ENCODE data around the gene CFAP46.
"Not testable (repeated sequence)": the region's sequence is repeated elsewhere in the genome, so short reads cannot be mapped to it uniquely, and the experiment has no call there.

CFAP46 gene

DNA sequence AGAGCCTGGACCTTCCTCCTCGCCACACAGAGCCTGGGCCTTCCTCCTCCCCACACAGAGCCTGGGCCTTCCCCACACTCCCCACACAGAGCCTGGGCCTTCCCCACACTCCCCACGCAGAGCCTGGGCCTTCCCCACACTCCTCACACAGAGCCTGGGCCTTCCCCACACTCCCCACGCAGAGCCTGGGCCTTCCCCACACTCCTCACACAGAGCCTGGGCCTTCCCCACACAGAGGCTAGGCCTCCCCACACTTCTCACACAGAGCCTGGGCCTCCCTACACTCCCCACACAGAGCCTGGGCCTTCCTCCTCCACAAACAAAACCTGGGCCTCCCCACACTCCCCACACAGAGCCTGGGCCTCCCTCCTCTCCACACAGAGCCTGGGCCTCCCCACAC, 11.7 kb downstream of the CFAP46 start:
- not testable (repeated sequence) for H2BK15ac ChIP-seq (ENCODE audit: low read depth, poor library complexity, severe bottlenecking); H4K91ac ChIP-seq (ENCODE audit: low read length); H3K18ac ChIP-seq (ENCODE audit: low read depth in 1 of 2, low read length in 2 of 2); H3K14ac ChIP-seq (ENCODE audit: low read length in 2 of 2); H2BK120ac ChIP-seq (ENCODE audit: low read depth, low read length); H2AK5ac ChIP-seq (ENCODE audit: low read length, severe bottlenecking); DNase-seq; H3K36me3 ChIP-seq (ENCODE audit: control insufficient read depth in 1 of 2, insufficient read depth in 2 of 2, low read depth in 1 of 2, low read length in 2 of 2); H4K8ac ChIP-seq (ENCODE audit: low read length); H3K4me2 ChIP-seq (ENCODE audit: low read length, poor library complexity, severe bottlenecking); H3K4me1 ChIP-seq (ENCODE audit: control insufficient read depth, insufficient read depth, low read depth, low read length); H3K27ac ChIP-seq (ENCODE audit: low read length, poor library complexity, severe bottlenecking); H2BK12ac ChIP-seq (ENCODE audit: low read length in 2 of 2); H3K23ac ChIP-seq (ENCODE audit: low read length in 2 of 2); H3K79me1 ChIP-seq (replicated peaks; ENCODE audit: low read length, poor library complexity, severe bottlenecking); H3K9ac ChIP-seq (ENCODE audit: low read length); H3K4me3 ChIP-seq (ENCODE audit: insufficient read depth in 1 of 2, low read depth in 1 of 2, low read length in 2 of 2); H3K4ac ChIP-seq (ENCODE audit: low read depth in 1 of 2, low read length in 2 of 2); H2BK5ac ChIP-seq (ENCODE audit: low read depth, low read length, poor library complexity, severe bottlenecking); H3K9me3 ChIP-seq (ENCODE audit: control insufficient read depth, low read length); H2AFZ ChIP-seq (ENCODE audit: low read depth, low read length)
- peaks cover 0 to 16% of the 10 kb centered on the region in 2 experiments for H3K27me3 ChIP-seq (ENCODE audit: control insufficient read depth in 1 of 2, insufficient read depth in 1 of 2, low read length in 2 of 2)
- 67% methylated on average over 1 of the region's 3 CpGs for WGBS

DNA sequence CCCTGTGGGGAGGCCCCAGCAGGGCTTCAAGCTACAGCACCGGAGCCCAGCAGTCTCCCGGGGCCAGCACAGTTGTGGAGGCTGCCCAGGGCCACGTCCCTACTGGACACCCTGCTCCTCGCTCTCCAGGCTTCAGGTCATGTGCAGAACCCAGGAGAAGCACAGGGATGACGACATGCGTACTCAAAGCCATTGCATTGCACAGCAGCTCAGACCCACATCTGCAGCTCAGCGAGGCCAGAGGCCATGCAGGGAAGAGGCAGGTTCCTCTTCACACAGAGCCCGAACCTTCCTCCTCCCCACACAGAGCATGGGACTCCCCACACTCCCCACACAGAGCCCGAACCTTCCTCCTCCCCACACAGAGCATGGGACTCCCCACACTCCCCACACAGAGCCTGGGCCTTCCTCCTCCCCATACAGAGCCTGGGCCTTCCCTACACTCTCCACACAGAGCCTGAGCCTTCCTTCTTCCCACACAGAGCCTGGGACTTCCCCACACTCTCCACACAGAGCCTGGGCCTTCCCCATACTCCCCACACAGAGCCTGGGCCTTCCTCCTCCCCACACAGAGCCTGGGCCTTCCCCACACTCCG, 12.3 kb downstream of the CFAP46 start:
- DNase-seq = no peak
- Histone ChIP-seq H2BK12ac (ENCODE audit: low read length in 2 of 2) (no peak overlapping the region), H3K36me3 (ENCODE audit: control insufficient read depth in 1 of 2, insufficient read depth in 2 of 2, low read depth in 1 of 2, low read length in 2 of 2) (peaks cover 0 to 3% of the 10 kb centered on the region in 2 experiments), H3K4ac (ENCODE audit: low read depth in 1 of 2, low read length in 2 of 2) (no peak overlapping the region), H2BK120ac (ENCODE audit: low read depth, low read length) (no peak overlapping the region), H3K79me1 (replicated peaks; ENCODE audit: low read length, poor library complexity, severe bottlenecking) (no peaks in the 10 kb centered on the region), H3K27ac (ENCODE audit: low read length, poor library complexity, severe bottlenecking) (no peak overlapping the region), H3K27me3 (ENCODE audit: control insufficient read depth in 1 of 2, insufficient read depth in 1 of 2, low read length in 2 of 2) (peaks cover 0 to 20% of the 10 kb centered on the region in 2 experiments), H3K4me3 (ENCODE audit: insufficient read depth in 1 of 2, low read depth in 1 of 2, low read length in 2 of 2) (no peak overlapping the region), H4K8ac (ENCODE audit: low read length) (no peak overlapping the region), H4K91ac (ENCODE audit: low read length) (no peak overlapping the region), H2BK15ac (ENCODE audit: low read depth, poor library complexity, severe bottlenecking) (no peak overlapping the region), H3K9ac (ENCODE audit: low read length) (no peak overlapping the region), H2AFZ (ENCODE audit: low read depth, low read length) (no peak overlapping the region), H3K4me1 (ENCODE audit: control insufficient read depth, insufficient read depth, low read depth, low read length) (no peaks in the 10 kb centered on the region), H2BK5ac (ENCODE audit: low read depth, low read length, poor library complexity, severe bottlenecking) (no peak overlapping the region), H3K23ac (ENCODE audit: low read length in 2 of 2) (no peak overlapping the region), H2AK5ac (ENCODE audit: low read length, severe bottlenecking) (no peak overlapping the region), H3K18ac (ENCODE audit: low read depth in 1 of 2, low read length in 2 of 2) (no peak overlapping the region), H3K9me3 (ENCODE audit: control insufficient read depth, low read length) (no peaks in the 10 kb centered on the region), H3K14ac (ENCODE audit: low read length in 2 of 2) (no peak overlapping the region), H3K4me2 (ENCODE audit: low read length, poor library complexity, severe bottlenecking) (no peak overlapping the region)
- WGBS = 84% methylated on average over 9 of the region's 10 CpGs

DNA sequence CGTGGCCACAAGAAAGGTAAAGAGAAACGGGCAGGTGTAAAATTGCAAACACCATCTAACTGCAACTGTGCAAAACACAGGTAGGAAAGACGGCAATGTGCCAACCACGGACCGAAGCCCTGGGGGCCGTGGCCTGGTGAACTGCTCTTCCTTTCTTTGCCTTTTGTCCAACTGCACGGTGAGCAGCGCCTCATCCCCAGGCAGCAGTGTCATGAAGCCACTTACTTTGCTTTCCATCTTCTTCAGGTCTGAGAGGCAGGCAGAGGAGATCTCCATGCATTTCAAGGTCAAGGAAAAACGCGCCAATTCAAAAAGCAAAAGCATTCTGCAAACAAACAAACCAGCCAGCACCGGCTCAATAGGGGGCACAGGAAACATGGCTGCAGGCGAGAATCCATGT, 12.9 kb downstream of the CFAP46 start:
- Histone ChIP-seq H2BK15ac (ENCODE audit: low read depth, poor library complexity, severe bottlenecking) (no peak overlapping the region), H3K9ac (ENCODE audit: low read length) (no peak overlapping the region), H3K36me3 (ENCODE audit: control insufficient read depth in 1 of 2, insufficient read depth in 2 of 2, low read depth in 1 of 2, low read length in 2 of 2) (peaks cover 0 to 3% of the 10 kb centered on the region in 2 experiments), H2BK12ac (ENCODE audit: low read length in 2 of 2) (no peak overlapping the region), H3K27ac (ENCODE audit: low read length, poor library complexity, severe bottlenecking) (no peak overlapping the region), H3K18ac (ENCODE audit: low read depth in 1 of 2, low read length in 2 of 2) (no peak overlapping the region), H2AFZ (ENCODE audit: low read depth, low read length) (no peak overlapping the region), H4K8ac (ENCODE audit: low read length) (no peak overlapping the region), H3K14ac (ENCODE audit: low read length in 2 of 2) (no peak overlapping the region), H2AK5ac (ENCODE audit: low read length, severe bottlenecking) (no peak overlapping the region), H3K27me3 (ENCODE audit: control insufficient read depth in 1 of 2, insufficient read depth in 1 of 2, low read length in 2 of 2) (peaks cover 0 to 23% of the 10 kb centered on the region in 2 experiments), H2BK5ac (ENCODE audit: low read depth, low read length, poor library complexity, severe bottlenecking) (no peak overlapping the region), H3K4me2 (ENCODE audit: low read length, poor library complexity, severe bottlenecking) (no peak overlapping the region), H3K4ac (ENCODE audit: low read depth in 1 of 2, low read length in 2 of 2) (no peak overlapping the region), H4K91ac (ENCODE audit: low read length) (no peak overlapping the region), H3K9me3 (ENCODE audit: control insufficient read depth, low read length) (no peaks in the 10 kb centered on the region), H3K4me3 (ENCODE audit: insufficient read depth in 1 of 2, low read depth in 1 of 2, low read length in 2 of 2) (no peak overlapping the region), H2BK120ac (ENCODE audit: low read depth, low read length) (no peak overlapping the region), H3K79me1 (replicated peaks; ENCODE audit: low read length, poor library complexity, severe bottlenecking) (no peaks in the 10 kb centered on the region), H3K23ac (ENCODE audit: low read length in 2 of 2) (no peak overlapping the region), H3K4me1 (ENCODE audit: control insufficient read depth, insufficient read depth, low read depth, low read length) (no peaks in the 10 kb centered on the region)
- DNase-seq = no peak
- WGBS = 90% methylated on average over 12 of the region's 12 CpGs

DNA sequence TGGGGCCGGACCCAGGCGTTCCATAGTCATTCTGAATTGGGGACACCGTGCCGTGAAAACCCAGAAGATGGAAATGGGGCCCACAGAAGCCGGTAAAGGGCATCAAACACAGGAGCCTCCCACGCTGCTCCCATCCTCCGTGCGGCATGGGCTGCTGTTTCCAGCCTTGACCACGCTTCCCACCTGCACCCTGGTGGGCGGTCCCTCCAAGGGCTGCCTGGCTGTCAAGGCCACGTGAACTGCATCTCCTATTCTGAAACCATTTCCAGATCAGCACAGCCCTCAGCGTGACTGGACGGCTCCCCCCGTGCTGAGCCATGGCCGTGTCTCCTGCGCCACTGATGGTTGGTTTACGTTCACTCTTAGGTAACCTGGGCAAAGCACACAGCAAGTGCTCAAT, 14.1 kb downstream of the CFAP46 start:
- Histone ChIP-seq H4K91ac (ENCODE audit: low read length) (no peak overlapping the region), H3K4ac (ENCODE audit: low read depth in 1 of 2, low read length in 2 of 2) (no peak overlapping the region), H3K14ac (ENCODE audit: low read length in 2 of 2) (no peak overlapping the region), H2AFZ (ENCODE audit: low read depth, low read length) (no peak overlapping the region), H3K4me2 (ENCODE audit: low read length, poor library complexity, severe bottlenecking) (no peak overlapping the region), H3K9me3 (ENCODE audit: control insufficient read depth, low read length) (no peaks in the 10 kb centered on the region), H2BK5ac (ENCODE audit: low read depth, low read length, poor library complexity, severe bottlenecking) (no peak overlapping the region), H3K27ac (ENCODE audit: low read length, poor library complexity, severe bottlenecking) (no peak overlapping the region), H3K27me3 (ENCODE audit: control insufficient read depth in 1 of 2, insufficient read depth in 1 of 2, low read length in 2 of 2) (peaks cover 0 to 23% of the 10 kb centered on the region in 2 experiments), H3K79me1 (replicated peaks; ENCODE audit: low read length, poor library complexity, severe bottlenecking) (no peaks in the 10 kb centered on the region), H3K4me3 (ENCODE audit: insufficient read depth in 1 of 2, low read depth in 1 of 2, low read length in 2 of 2) (no peak overlapping the region), H2BK15ac (ENCODE audit: low read depth, poor library complexity, severe bottlenecking) (no peak overlapping the region), H2BK12ac (ENCODE audit: low read length in 2 of 2) (no peak overlapping the region), H3K23ac (ENCODE audit: low read length in 2 of 2) (no peak overlapping the region), H3K9ac (ENCODE audit: low read length) (no peak overlapping the region), H2AK5ac (ENCODE audit: low read length, severe bottlenecking) (no peak overlapping the region), H4K8ac (ENCODE audit: low read length) (no peak overlapping the region), H3K36me3 (ENCODE audit: control insufficient read depth in 1 of 2, insufficient read depth in 2 of 2, low read depth in 1 of 2, low read length in 2 of 2) (peaks cover 0 to 3% of the 10 kb centered on the region in 2 experiments), H3K18ac (ENCODE audit: low read depth in 1 of 2, low read length in 2 of 2) (no peak overlapping the region), H2BK120ac (ENCODE audit: low read depth, low read length) (no peak overlapping the region), H3K4me1 (ENCODE audit: control insufficient read depth, insufficient read depth, low read depth, low read length) (peaks cover 3% of the 10 kb centered on the region)
- WGBS = 89% methylated on average over 17 of the region's 17 CpGs
- DNase-seq = no peak

All from mesenchymal stem cell (in vitro differentiated cells and primary cell).